Testis (tissue), 2 donors: ENCODE results near the gene UNC5CL.

ENCODE experiments used
- POLR2A ChIP-seq: fragments of 450-650 bp; IDR thresholded peaks from one replicate; pipeline ENCODE4 v1.6.1; 2017; ENCODE audit warnings: antibody characterized with exemption, mild to moderate bottlenecking, moderate library complexity
- TF ChIP-seq, protein P1 (sequence below), 3 experiments: fragments of 450-650 bp in 2 of 3; fragments of 200-600 bp in 1 of 3; sonication (generic) in 1 of 3; IDR thresholded peaks; one replicate each; pipeline ENCODE4 v1.5.1; 2016 to 2019; ENCODE audit warnings: antibody characterized with exemption in 3 of 3, mild to moderate bottlenecking in 2 of 3, moderate library complexity in 1 of 3

- TF ChIP-seq, protein P1, sequence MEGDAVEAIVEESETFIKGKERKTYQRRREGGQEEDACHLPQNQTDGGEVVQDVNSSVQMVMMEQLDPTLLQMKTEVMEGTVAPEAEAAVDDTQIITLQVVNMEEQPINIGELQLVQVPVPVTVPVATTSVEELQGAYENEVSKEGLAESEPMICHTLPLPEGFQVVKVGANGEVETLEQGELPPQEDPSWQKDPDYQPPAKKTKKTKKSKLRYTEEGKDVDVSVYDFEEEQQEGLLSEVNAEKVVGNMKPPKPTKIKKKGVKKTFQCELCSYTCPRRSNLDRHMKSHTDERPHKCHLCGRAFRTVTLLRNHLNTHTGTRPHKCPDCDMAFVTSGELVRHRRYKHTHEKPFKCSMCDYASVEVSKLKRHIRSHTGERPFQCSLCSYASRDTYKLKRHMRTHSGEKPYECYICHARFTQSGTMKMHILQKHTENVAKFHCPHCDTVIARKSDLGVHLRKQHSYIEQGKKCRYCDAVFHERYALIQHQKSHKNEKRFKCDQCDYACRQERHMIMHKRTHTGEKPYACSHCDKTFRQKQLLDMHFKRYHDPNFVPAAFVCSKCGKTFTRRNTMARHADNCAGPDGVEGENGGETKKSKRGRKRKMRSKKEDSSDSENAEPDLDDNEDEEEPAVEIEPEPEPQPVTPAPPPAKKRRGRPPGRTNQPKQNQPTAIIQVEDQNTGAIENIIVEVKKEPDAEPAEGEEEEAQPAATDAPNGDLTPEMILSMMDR (IDR thresholded peaks at IDR 0.05): no peak
- TF ChIP-seq POLR2A: no peak
Observed at GRCh38 chr6:41079080-41079479, 40.1 kb upstream of the UNC5CL start.
